ENCODE data around the gene EYS. TPM values are rescaled to one million over a fixed set of nuclear protein-coding genes. Genes with fewer than 3 reads are reported as not detected.

EYS gene
- total RNA-seq, 1 experiment from 2014 or later: not detected

- Histone ChIP-seq H3K27me3 (ENCODE audit: insufficient read depth, low read length) (no peaks in the 10 kb centered on the region), H3K9me3 (ENCODE audit: control insufficient read depth in 1 of 2, insufficient read depth in 1 of 2, low read depth in 1 of 2, low read length in 2 of 2) (no peaks in the 10 kb centered on the region; a peak in 2 of 4 replicates), H3K9me2 (ENCODE audit: insufficient read depth) (no peaks in the 10 kb centered on the region), H3K27ac (ENCODE audit: low read depth, low read length) (no peak overlapping the region), H3K4me2 (ENCODE audit: low read length) (no peak overlapping the region), H3K79me2 (ENCODE audit: insufficient read depth, low read length) (no peaks in the 10 kb centered on the region), H3K9ac (ENCODE audit: low read length) (no peak overlapping the region), H3K4me3 (replicated peaks in 1 of 2; ENCODE audit: low read depth in 1 of 2, low read length in 2 of 2) (no peak overlapping the region), H3K4me1 (ENCODE audit: control insufficient read depth in 1 of 2, insufficient read depth in 2 of 2, low read length in 2 of 2) (no peaks in the 10 kb centered on the region), H3K36me3 (ENCODE audit: control insufficient read depth in 1 of 2, insufficient read depth in 2 of 2, low read length in 2 of 2) (no peaks in the 10 kb centered on the region), H2AFZ (ENCODE audit: low read depth, low read length, poor library complexity, severe bottlenecking) (no peak overlapping the region), H4K20me1 (ENCODE audit: insufficient read depth) (no peaks in the 10 kb centered on the region)
- DNase-seq (ENCODE audit: low read depth, low spot score) (no peak), ATAC-seq (no peak)
- ChIA-PET RAD21 (ENCODE audit: low non-redundant PET in 1 of 2, low total read pairs in 2 of 2, uncharacterized antibody in 2 of 2, unreplicated experiment in 2 of 2) (no interaction called here), CTCF (interaction anchor here (1.3 kb wide), 1 partner anchor 74 kb away, joined by 4 read pairs; no protein-coding TSS in a partner anchor), POLR2A (no interaction called here)
- BruUV-seq (replicated peaks): no TSS peak
- intact Hi-C loops (cut with micrococcal nuclease): no loop called here
- TF ChIP-seq SRF (IDR thresholded peaks at IDR 0.05; ENCODE audit: low read depth): no peak
- no peak for TF ChIP-seq ZFX (IDR thresholded peaks at IDR 0.05)
- TF ChIP-seq ATF3 (IDR thresholded peaks at IDR 0.05): no peak
- no peak for TF ChIP-seq EZH2phosphoT487 (IDR thresholded peaks at IDR 0.05; ENCODE audit: borderline replicate concordance)
- TF ChIP-seq ELF1 (IDR thresholded peaks at IDR 0.05; ENCODE audit: borderline replicate concordance, low read depth): no peak
- TF ChIP-seq CEBPB (IDR thresholded peaks at IDR 0.05; ENCODE audit: low read depth): no peak
- TF ChIP-seq YY1 (IDR thresholded peaks at IDR 0.05; ENCODE audit: extremely low read depth, insufficient replicate concordance, low read depth, low read length): no peak
- no peak for TF ChIP-seq TCF7L2 (IDR thresholded peaks at IDR 0.05; ENCODE audit: borderline replicate concordance, extremely low read depth, insufficient read depth, insufficient read length)
- TF ChIP-seq CBX3 (IDR thresholded peaks at IDR 0.05; ENCODE audit: low read depth): no peak
- TF ChIP-seq POLR2AphosphoS5 (IDR thresholded peaks at IDR 0.05; ENCODE audit: low read depth, low read length): no peak
- no peak for TF ChIP-seq FOSL1 (IDR thresholded peaks at IDR 0.05; ENCODE audit: low read depth)
- no peak for TF ChIP-seq POLR2A (IDR thresholded peaks at IDR 0.05; ENCODE audit: borderline replicate concordance, extremely low read depth, insufficient read depth, insufficient read length)
- TF ChIP-seq SIN3A (IDR thresholded peaks at IDR 0.05; ENCODE audit: low read depth): no peak
- no peak for TF ChIP-seq RAD21 (IDR thresholded peaks at IDR 0.05; ENCODE audit: low read depth)
- TF ChIP-seq EZH2 (IDR thresholded peaks at IDR 0.05): no peak
- no peak for TF ChIP-seq ZBTB33 (IDR thresholded peaks at IDR 0.05; ENCODE audit: extremely low read depth, insufficient replicate concordance, low read length)
- TF ChIP-seq SP1 (IDR thresholded peaks at IDR 0.05; ENCODE audit: low read depth): no peak
Measured at GRCh38 chr6:64256483-64256882, 1450.5 kb downstream of the EYS start.
